A673 (cell line): Measurements from ENCODE around the gene CBFA2T3. TPM values are rescaled to one million over a fixed set of nuclear protein-coding genes. Genes with fewer than 3 reads are reported as not detected.

Experiments used
- BruUV-seq: library from RNA; stranded (reverse); fragments of 400-500 nt; replicated peaks from 2 replicates; lab custom pipeline; 2021; lab: Mats Ljungman, UMichigan
- CTCF ChIA-PET: fragments of 300-600 bp; sonication (Branson Sonifier 250); formaldehyde crosslinking; loops from one replicate; lab custom pipeline; 2022; ENCODE audit warnings: antibody characterized with exemption; lab: Charles Lee
- POLR2A ChIA-PET: fragments of 300-600 bp; sonication (Branson Sonifier 250); formaldehyde crosslinking; loops from one replicate; lab custom pipeline; 2022; ENCODE audit warnings: antibody characterized with exemption; ENCODE audit not compliant: low non-redundant PET; lab: Charles Lee
- DNase-seq: peaks from one replicate; pipeline ENCODE4 v3.0.0-alpha.2; 2015; ENCODE audit warnings: low spot score
- H3K27ac ChIP-seq: fragments of 200-600 bp; sonication (generic); 2 replicates; pipeline ENCODE4 v1.5.1; 2016; ENCODE audit warnings: mixed run types, low read depth, mild to moderate bottlenecking, mixed read lengths, antibody characterized with exemption, low read length; ENCODE audit not compliant: poor library complexity, severe bottlenecking
- H3K27me3 ChIP-seq: fragments of 200-600 bp; sonication (generic); replicated peaks from 2 replicates; pipeline ENCODE4 v1.6.1; 2017; ENCODE audit warnings: mixed run types, low read depth, mild to moderate bottlenecking, mixed read lengths, antibody characterized with exemption, low read length; ENCODE audit not compliant: insufficient read depth, poor library complexity
- H3K36me3 ChIP-seq: fragments of 200-600 bp; sonication (generic); 2 replicates; pipeline ENCODE4 v1.6.1; 2016; ENCODE audit warnings: mixed run types, mild to moderate bottlenecking, mixed read lengths, antibody characterized with exemption, low read length; ENCODE audit not compliant: insufficient read depth, poor library complexity, severe bottlenecking
- H3K4me1 ChIP-seq: fragments of 200-600 bp; sonication (generic); 2 replicates; pipeline ENCODE4 v1.6.1; 2017; ENCODE audit warnings: mixed run types, mild to moderate bottlenecking, mixed read lengths, antibody characterized with exemption, low read length; ENCODE audit not compliant: insufficient read depth, poor library complexity, severe bottlenecking
- H3K4me3 ChIP-seq: fragments of 200-600 bp; sonication (generic); 2 replicates; pipeline ENCODE4 v1.5.1; 2016; ENCODE audit warnings: low read depth, mixed run types, mild to moderate bottlenecking, mixed read lengths, low read length; ENCODE audit not compliant: poor library complexity, severe bottlenecking
- H3K9me3 ChIP-seq: fragments of 200-600 bp; sonication (generic); 2 replicates; pipeline ENCODE4 v1.6.1; 2016; ENCODE audit warnings: mixed run types, low read depth, mild to moderate bottlenecking, mixed read lengths, antibody characterized with exemption, low read length; ENCODE audit not compliant: poor library complexity, severe bottlenecking
- CTCF ChIP-seq: fragments of 300-800, 200-600 bp; sonication (generic); conservative IDR thresholded peaks from 2 replicates; pipeline ENCODE4 v1.5.1; 2017; ENCODE audit warnings: low read depth, mild to moderate bottlenecking, antibody characterized with exemption, low read length, moderate library complexity, mixed read lengths
- EZH2 ChIP-seq: fragments of 200-600 bp; sonication (generic); IDR thresholded peaks from 2 replicates; pipeline ENCODE4 v1.6.1; 2017; ENCODE audit warnings: borderline replicate concordance, low read depth, mild to moderate bottlenecking, mixed read lengths, antibody characterized with exemption, low read length; ENCODE audit not compliant: poor library complexity, severe bottlenecking
- intact Hi-C: fragments of 100-400 bp; cut with micrococcal nuclease; formaldehyde crosslinking; loops from one replicate; pipeline ENCODE4 v1.10.0; 2022; ENCODE audit not compliant: unreplicated experiment
- total RNA-seq: library from RNA; stranded (reverse); gene quantifications from 2 replicates; pipeline ENCODE4 v1.2.3, GENCODE V29; 2021

CBFA2T3 gene
- total RNA-seq, 1 experiment from 2014 or later, result 1.7 TPM

GRCh38 chr16:88883946-88884345 is 93.1 kb downstream of the CBFA2T3 start:
- no TSS peak for BruUV-seq
- H3K27me3 ChIP-seq, result no peaks in the 10 kb centered on the region
- ChIA-PET POLR2A (no interaction called here), CTCF (no interaction called here)
- H3K36me3 ChIP-seq, result no peaks in the 10 kb centered on the region
- DNase-seq, result no peak
- no peak overlapping the region for H3K4me3 ChIP-seq
- H3K9me3 ChIP-seq, result no peaks in the 10 kb centered on the region
- no peak for TF ChIP-seq EZH2
- TF ChIP-seq CTCF, result no peak
- no peak overlapping the region for H3K27ac ChIP-seq
- intact Hi-C loops, result no loop called here
- peaks cover 5% of the 10 kb centered on the region for H3K4me1 ChIP-seq

GRCh38 chr16:88883117-88883895 is 93.7 kb downstream of the CBFA2T3 start:
- Histone ChIP-seq H3K27me3 (no peaks in the 10 kb centered on the region), H3K4me3 (no peak overlapping the region), H3K27ac (no peak overlapping the region), H3K9me3 (no peaks in the 10 kb centered on the region), H3K4me1 (no peaks in the 10 kb centered on the region), H3K36me3 (no peaks in the 10 kb centered on the region)
- BruUV-seq, result no TSS peak
- DNase-seq, result no peak
- intact Hi-C loops, result no loop called here
- no peak for TF ChIP-seq CTCF
- TF ChIP-seq EZH2, result no peak
- ChIA-PET POLR2A (no interaction called here), CTCF (no interaction called here)

- no TSS peak for BruUV-seq
- TF ChIP-seq CTCF (no peak), EZH2 (no peak)
- H3K4me3 ChIP-seq, result no peak overlapping the region
- H3K36me3 ChIP-seq, result no peaks in the 10 kb centered on the region
- no peak overlapping the region for H3K27ac ChIP-seq
- DNase-seq, result peak; percentile 37
- intact Hi-C loops, result no loop called here
- ChIA-PET POLR2A (interaction anchor here (0.5 kb wide), 1 partner anchor 23 kb away, joined by 11 read pairs; no protein-coding TSS in a partner anchor), CTCF (no interaction called here)
- H3K9me3 ChIP-seq, result no peaks in the 10 kb centered on the region
- no peaks in the 10 kb centered on the region for H3K27me3 ChIP-seq
- no peaks in the 10 kb centered on the region for H3K4me1 ChIP-seq
These were observed 94.5 kb downstream of the CBFA2T3 start for GRCh38 chr16:88882358-88883030.
